Measurements from ENCODE around the gene IMMP2L.

GRCh38 chr7:110721395-110721794, 840.9 kb downstream of the IMMP2L start:
- TF ChIP-seq EP300 (IDR thresholded peaks at IDR 0.05; ENCODE audit: borderline replicate concordance in 1 of 2, low read depth in 2 of 2, low read length in 2 of 2) (no peak), CTCF (IDR thresholded peaks at IDR 0.05; ENCODE audit: control extremely low read depth in 1 of 3, insufficient read depth in 1 of 3, low read depth in 1 of 3, low read length in 3 of 3) (no peak), ATF3 (IDR thresholded peaks at IDR 0.05; ENCODE audit: insufficient read depth, low read depth, low read length) (no peak), RFX5 (IDR thresholded peaks at IDR 0.05; ENCODE audit: borderline replicate concordance, low read depth, low read length) (no peak), RNF2 (IDR thresholded peaks at IDR 0.05; ENCODE audit: borderline replicate concordance, low read depth, low read length, missing control alignments, poor library complexity, severe bottlenecking) (no peak), SP4 (IDR thresholded peaks at IDR 0.05; ENCODE audit: low read length) (no peak), POLR2A (IDR thresholded peaks at IDR 0.05; ENCODE audit: control extremely low read depth in 1 of 2, low read depth in 2 of 2, low read length in 2 of 2) (no peak), USF2 (IDR thresholded peaks at IDR 0.05; ENCODE audit: low read length) (no peak)

Measured in H1 (cell line).